Psoas muscle (tissue), 8 donors: Measurements from ENCODE around the gene ADAMTS2. TPM values are rescaled to one million over a fixed set of nuclear protein-coding genes. Genes with fewer than 3 reads are reported as not detected.

Experiments
- ATAC-seq, 4 donors: fragments of 200-7000 bp; cut with Tn5 transposase; one replicate each; pipeline ENCODE4 v1.9.1; 2020; ENCODE audit warnings: moderate library complexity in 3 of 4, mild to moderate bottlenecking in 2 of 4
- DNase-seq, 2 donors: peaks; one replicate each; pipeline ENCODE4 v3.0.0-alpha.2; 2020
- H3K27ac ChIP-seq: fragments of 200-600 bp; one replicate; pipeline ENCODE4 v1.8.0; 2022
- H3K27me3 ChIP-seq, 3 donors: fragments of 200-600 bp in 1 of 3; one replicate each; pipeline versions ENCODE4 v1.6.1 to v1.8.0; 2013 to 2022; ENCODE audit warnings: low read length in 2 of 3, mild to moderate bottlenecking in 2 of 3, moderate library complexity in 1 of 3; ENCODE audit not compliant: insufficient read depth in 3 of 3
- H3K36me3 ChIP-seq, 2 donors: fragments of 200-600 bp in 1 of 2; one replicate each; pipeline versions ENCODE4 v1.6.1 to v1.8.0; 2013 to 2022; ENCODE audit warnings: low read depth in 1 of 2, mild to moderate bottlenecking in 1 of 2, moderate library complexity in 1 of 2; ENCODE audit not compliant: insufficient read depth in 1 of 2
- H3K4me1 ChIP-seq: fragments of 200-600 bp; one replicate; pipeline ENCODE4 v1.8.0; 2022
- H3K4me3 ChIP-seq: fragments of 200-600 bp; one replicate; pipeline ENCODE4 v1.8.0; 2022; ENCODE audit warnings: mild to moderate bottlenecking
- H3K9me3 ChIP-seq: fragments of 200-600 bp; one replicate; pipeline ENCODE4 v1.8.0; 2022
- WGBS, 3 donors: extraction: QIAGEN DNeasy Blood & Tissue Kit; methylation state at CpG; one replicate each; pipeline versions ENCODE4 v1.1.6 to v1.1.7; 2013; 5-methylcytosine and 5-hydroxymethylcytosine counted together
- intact Hi-C, 2 donors: fragments of 100-400 bp; cut with DNase I; formaldehyde crosslinking; loops; one replicate each; pipeline versions ENCODE4 v1.11.0 to v1.14.2; 2022
- polyA plus RNA-seq, 3 donors: library from polyadenylated mRNA; stranded (reverse); fragments of 200-250 nt; gene quantifications; one replicate each; pipeline ENCODE4 v1.2.3, GENCODE V29; 2013
- total RNA-seq, 4 donors: library from RNA; stranded (reverse); fragmentation: NEBNext Ultra II Directional in 2 of 4; extraction: Animal tissue kit (Norgen Biotek cat#: 25700) in 2 of 4; gene quantifications; one replicate each; pipeline versions ENCODE4 v1.2.1 to v1.2.4, GENCODE V29; 2021 to 2023
- TF ChIP-seq, protein P1 (sequence below): fragments of 200-600 bp; IDR thresholded peaks from one replicate; pipeline ENCODE4 v1.8.0; 2022; ENCODE audit warnings: antibody characterized with exemption
- donor health status: healthy with polysubstance abuse.
- donor health status: DM: no; HTN: no; CAD: no; lungs with moderate emphysema.
- donor health status: Bipolar disorder and iron deficiency.
- donor health status: healthy.
- donor health status: DM: yes; HTN: yes; CAD: no.
- donor health status: DM: no; HTN: no; CAD: no.
- donor health status: DM: no; HTN: no; CAD: no.
- donor health status: DM: yes; HTN: yes; CAD: no.

Gene ADAMTS2
- total and polyA plus RNA-seq, 7 donors, result 0.83 to 3.7 (median 2.0) TPM

DNA sequence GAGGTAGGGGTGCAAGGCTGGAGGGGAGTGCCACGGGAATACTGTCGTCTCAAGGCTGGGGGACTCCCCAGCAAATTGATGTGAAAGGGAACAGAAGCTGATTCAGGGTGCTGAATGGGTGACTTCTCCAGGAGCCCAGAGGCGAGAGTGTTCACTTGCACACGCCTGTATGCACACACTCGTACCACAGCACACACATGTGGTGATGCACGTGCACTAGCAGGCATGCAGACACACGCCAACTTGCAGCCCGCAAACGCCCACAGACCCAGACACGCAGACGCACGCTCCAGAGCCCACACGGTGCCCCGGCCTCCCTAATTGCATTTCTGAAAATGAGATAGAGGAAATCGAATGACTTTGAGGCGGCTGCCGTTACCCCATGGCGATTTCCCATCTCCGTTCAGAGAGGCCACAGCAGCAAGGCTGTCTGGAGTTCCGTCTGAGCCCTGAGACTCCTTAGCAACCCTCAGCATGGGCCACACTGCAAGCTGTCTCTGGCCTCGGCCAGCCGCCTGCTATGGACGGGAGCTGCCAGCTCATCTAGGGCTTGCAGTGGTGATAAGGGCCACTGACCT, 9.1 kb upstream of the ADAMTS2 start:
- no peaks in the 10 kb centered on the region for H3K4me1 ChIP-seq
- WGBS, 3 donors, result 83 to 87% (median 87%) methylated on average over 23 of the region's 23 CpGs
- no peak overlapping the region for H3K27ac ChIP-seq
- ATAC-seq (no peak), DNase-seq (no peak)
- intact Hi-C loops, result no loop called here
- no peak overlapping the region for H3K4me3 ChIP-seq
- H3K9me3 ChIP-seq, result no peaks in the 10 kb centered on the region
- peaks cover 0 to 3% (median 0%) of the 10 kb centered on the region in 3 donors for H3K27me3 ChIP-seq
- TF ChIP-seq, protein P1, sequence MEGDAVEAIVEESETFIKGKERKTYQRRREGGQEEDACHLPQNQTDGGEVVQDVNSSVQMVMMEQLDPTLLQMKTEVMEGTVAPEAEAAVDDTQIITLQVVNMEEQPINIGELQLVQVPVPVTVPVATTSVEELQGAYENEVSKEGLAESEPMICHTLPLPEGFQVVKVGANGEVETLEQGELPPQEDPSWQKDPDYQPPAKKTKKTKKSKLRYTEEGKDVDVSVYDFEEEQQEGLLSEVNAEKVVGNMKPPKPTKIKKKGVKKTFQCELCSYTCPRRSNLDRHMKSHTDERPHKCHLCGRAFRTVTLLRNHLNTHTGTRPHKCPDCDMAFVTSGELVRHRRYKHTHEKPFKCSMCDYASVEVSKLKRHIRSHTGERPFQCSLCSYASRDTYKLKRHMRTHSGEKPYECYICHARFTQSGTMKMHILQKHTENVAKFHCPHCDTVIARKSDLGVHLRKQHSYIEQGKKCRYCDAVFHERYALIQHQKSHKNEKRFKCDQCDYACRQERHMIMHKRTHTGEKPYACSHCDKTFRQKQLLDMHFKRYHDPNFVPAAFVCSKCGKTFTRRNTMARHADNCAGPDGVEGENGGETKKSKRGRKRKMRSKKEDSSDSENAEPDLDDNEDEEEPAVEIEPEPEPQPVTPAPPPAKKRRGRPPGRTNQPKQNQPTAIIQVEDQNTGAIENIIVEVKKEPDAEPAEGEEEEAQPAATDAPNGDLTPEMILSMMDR, result no peak
- no peaks in the 10 kb centered on the region for H3K36me3 ChIP-seq

GRCh38 chr5:179348843-179349242, 3.6 kb upstream of the ADAMTS2 start:
- intact Hi-C loops, result loop anchor here (5.0 to 10.0 kb wide), 2 partner anchors 146 to 182 kb away; no protein-coding TSS in a partner anchor
- no peak overlapping the region for H3K27ac ChIP-seq
- TF ChIP-seq, protein P1, result no peak
- no peaks in the 10 kb centered on the region for H3K9me3 ChIP-seq
- H3K4me3 ChIP-seq, result no peak overlapping the region
- H3K36me3 ChIP-seq, result no peaks in the 10 kb centered on the region
- ATAC-seq (no peak), DNase-seq (no peak)
- WGBS, 3 donors, result 62 to 70% (median 69%) methylated on average over 10 of the region's 10 CpGs
- peaks cover 6% of the 10 kb centered on the region for H3K4me1 ChIP-seq
- peaks cover 0 to 26% (median 2%) of the 10 kb centered on the region in 3 donors for H3K27me3 ChIP-seq

GRCh38 chr5:179348011-179348530, 2.8 kb upstream of the ADAMTS2 start:
- Histone ChIP-seq H3K27ac (no peak overlapping the region), H3K4me1 (peaks cover 6% of the 10 kb centered on the region), H3K36me3 (no peaks in the 10 kb centered on the region), H3K9me3 (no peaks in the 10 kb centered on the region), H3K4me3 (no peak overlapping the region), H3K27me3 (peaks cover 0 to 34% (median 2%) of the 10 kb centered on the region in 3 donors)
- TF ChIP-seq, protein P1, result no peak
- intact Hi-C loops, result loop anchor here (5.0 to 10.0 kb wide), 2 partner anchors 147 to 181 kb away; no protein-coding TSS in a partner anchor
- ATAC-seq (no peak), DNase-seq (no peak)
- WGBS, 3 donors, result 78 to 83% (median 82%) methylated on average over 15 of the region's 15 CpGs

- Histone ChIP-seq H3K36me3 (no peaks in the 10 kb centered on the region), H3K4me1 (peaks cover 6% of the 10 kb centered on the region), H3K4me3 (no peak overlapping the region), H3K9me3 (no peaks in the 10 kb centered on the region), H3K27ac (no peak overlapping the region), H3K27me3 (peaks cover 0 to 38% (median 5%) of the 10 kb centered on the region in 3 donors)
- ATAC-seq (no peak), DNase-seq (no peak)
- TF ChIP-seq, protein P1, result no peak
- 52 to 63% (median 53%) methylated on average over 2 of the region's 2 CpGs for WGBS, 3 donors
- intact Hi-C loops, result loop anchor here (5.0 to 10.0 kb wide), 2 partner anchors 147 to 180 kb away; no protein-coding TSS in a partner anchor
These were observed 2.3 kb upstream of the ADAMTS2 start for GRCh38 chr5:179347581-179347980.
